ENCODE data around the gene CD55.

The CD55 gene

DNA sequence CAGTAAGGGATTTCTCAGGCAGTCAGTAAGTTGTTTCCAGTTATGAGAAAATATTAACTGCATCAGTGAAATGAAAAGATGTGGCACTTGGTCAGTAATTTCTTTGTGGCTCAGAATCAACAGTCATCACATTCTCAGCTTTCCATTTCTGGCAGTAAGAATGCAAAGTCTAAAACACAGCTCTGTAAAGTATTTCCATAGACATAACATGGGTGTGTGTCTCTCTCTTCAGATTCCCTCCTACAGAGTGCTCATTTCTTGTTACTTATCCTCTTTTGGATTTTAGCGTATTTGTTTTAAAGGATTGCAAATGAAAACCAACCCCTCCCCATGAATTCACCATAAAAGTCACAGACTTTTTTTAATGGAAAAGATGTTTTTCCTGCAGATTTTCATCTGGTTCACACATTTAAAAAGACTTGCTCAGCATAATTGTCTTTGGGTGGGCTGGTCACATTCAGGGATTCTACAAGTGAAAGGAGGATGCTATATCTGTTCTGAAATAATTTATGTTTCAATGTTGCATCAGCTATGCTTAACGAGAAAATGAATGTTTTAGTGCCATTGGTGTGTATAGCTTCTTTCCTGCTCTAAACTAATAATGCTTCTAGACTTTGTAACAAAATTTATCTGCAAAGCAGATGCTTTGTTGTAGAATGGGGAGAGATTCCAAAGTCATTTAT lies 34.6 kb upstream of the CD55 start:
- no peaks in the 10 kb centered on the region for H3K27me3 ChIP-seq (ENCODE audit: low read length)
- H4K20me1 ChIP-seq (ENCODE audit: low read depth, low read length): no peaks in the 10 kb centered on the region
- H3K9ac ChIP-seq (ENCODE audit: low read length): no peak overlapping the region
- H3K4me3 ChIP-seq (ENCODE audit: insufficient read depth, low read length, poor library complexity, severe bottlenecking): no peak overlapping the region
- no peaks in the 10 kb centered on the region for H3K36me3 ChIP-seq (ENCODE audit: low read length)
- no peak overlapping the region for H3K27ac ChIP-seq (ENCODE audit: low read depth, low read length)
- H3K79me2 ChIP-seq (ENCODE audit: insufficient read depth, low read length): no peaks in the 10 kb centered on the region
- H3K9me3 ChIP-seq (ENCODE audit: insufficient read depth, low read length): no peaks in the 10 kb centered on the region
- H2AFZ ChIP-seq (ENCODE audit: low read depth, low read length, severe bottlenecking): no peak overlapping the region
- H3K4me2 ChIP-seq (ENCODE audit: low read depth, low read length, poor library complexity, severe bottlenecking): no peak overlapping the region
- H3F3A ChIP-seq (ENCODE audit: insufficient read depth): no peaks in the 10 kb centered on the region
- TF ChIP-seq, protein P1, sequence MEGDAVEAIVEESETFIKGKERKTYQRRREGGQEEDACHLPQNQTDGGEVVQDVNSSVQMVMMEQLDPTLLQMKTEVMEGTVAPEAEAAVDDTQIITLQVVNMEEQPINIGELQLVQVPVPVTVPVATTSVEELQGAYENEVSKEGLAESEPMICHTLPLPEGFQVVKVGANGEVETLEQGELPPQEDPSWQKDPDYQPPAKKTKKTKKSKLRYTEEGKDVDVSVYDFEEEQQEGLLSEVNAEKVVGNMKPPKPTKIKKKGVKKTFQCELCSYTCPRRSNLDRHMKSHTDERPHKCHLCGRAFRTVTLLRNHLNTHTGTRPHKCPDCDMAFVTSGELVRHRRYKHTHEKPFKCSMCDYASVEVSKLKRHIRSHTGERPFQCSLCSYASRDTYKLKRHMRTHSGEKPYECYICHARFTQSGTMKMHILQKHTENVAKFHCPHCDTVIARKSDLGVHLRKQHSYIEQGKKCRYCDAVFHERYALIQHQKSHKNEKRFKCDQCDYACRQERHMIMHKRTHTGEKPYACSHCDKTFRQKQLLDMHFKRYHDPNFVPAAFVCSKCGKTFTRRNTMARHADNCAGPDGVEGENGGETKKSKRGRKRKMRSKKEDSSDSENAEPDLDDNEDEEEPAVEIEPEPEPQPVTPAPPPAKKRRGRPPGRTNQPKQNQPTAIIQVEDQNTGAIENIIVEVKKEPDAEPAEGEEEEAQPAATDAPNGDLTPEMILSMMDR (IDR thresholded peaks at IDR 0.05; ENCODE audit: insufficient read depth, low read length, poor library complexity, severe bottlenecking): no peak
- no peak for TF ChIP-seq EZH2phosphoT487 (conservative IDR thresholded peaks at IDR 0.05; ENCODE audit: low read length)
- H3K9me2 ChIP-seq (replicated peaks; ENCODE audit: insufficient read depth, low read length): no peaks in the 10 kb centered on the region

DNA sequence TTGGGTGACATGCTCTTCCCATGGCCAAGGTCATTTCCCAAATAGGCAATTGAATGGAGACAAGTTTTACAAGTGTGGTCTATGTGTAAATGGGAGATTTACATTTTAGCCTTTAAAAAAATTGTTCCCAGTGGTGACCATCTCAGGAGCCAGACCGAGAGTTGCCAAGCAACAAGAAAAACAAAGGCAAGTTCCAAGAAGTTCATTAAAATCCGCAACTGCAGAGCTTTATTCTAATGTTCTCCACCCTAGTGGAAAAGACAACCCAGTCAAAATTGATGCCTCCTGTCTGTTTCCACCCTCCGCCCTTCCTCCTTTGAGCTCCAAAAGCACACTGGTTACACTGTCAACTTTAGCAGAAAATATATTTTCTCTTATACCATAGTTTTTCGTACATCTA lies 33.2 kb upstream of the CD55 start:
- Histone ChIP-seq H3K79me2 (ENCODE audit: insufficient read depth, low read length) (no peaks in the 10 kb centered on the region), H3K9me2 (replicated peaks; ENCODE audit: insufficient read depth, low read length) (no peaks in the 10 kb centered on the region), H4K20me1 (ENCODE audit: low read depth, low read length) (no peaks in the 10 kb centered on the region), H2AFZ (ENCODE audit: low read depth, low read length, severe bottlenecking) (no peak overlapping the region), H3K4me2 (ENCODE audit: low read depth, low read length, poor library complexity, severe bottlenecking) (no peak overlapping the region), H3K27me3 (ENCODE audit: low read length) (no peaks in the 10 kb centered on the region), H3K9me3 (ENCODE audit: insufficient read depth, low read length) (no peaks in the 10 kb centered on the region), H3K36me3 (ENCODE audit: low read length) (no peaks in the 10 kb centered on the region), H3K4me3 (ENCODE audit: insufficient read depth, low read length, poor library complexity, severe bottlenecking) (no peak overlapping the region), H3F3A (ENCODE audit: insufficient read depth) (no peaks in the 10 kb centered on the region), H3K9ac (ENCODE audit: low read length) (no peak overlapping the region), H3K27ac (ENCODE audit: low read depth, low read length) (no peak overlapping the region)
- TF ChIP-seq, protein P1 (IDR thresholded peaks at IDR 0.05; ENCODE audit: insufficient read depth, low read length, poor library complexity, severe bottlenecking): no peak
- no peak for TF ChIP-seq EZH2phosphoT487 (conservative IDR thresholded peaks at IDR 0.05; ENCODE audit: low read length)

DNA sequence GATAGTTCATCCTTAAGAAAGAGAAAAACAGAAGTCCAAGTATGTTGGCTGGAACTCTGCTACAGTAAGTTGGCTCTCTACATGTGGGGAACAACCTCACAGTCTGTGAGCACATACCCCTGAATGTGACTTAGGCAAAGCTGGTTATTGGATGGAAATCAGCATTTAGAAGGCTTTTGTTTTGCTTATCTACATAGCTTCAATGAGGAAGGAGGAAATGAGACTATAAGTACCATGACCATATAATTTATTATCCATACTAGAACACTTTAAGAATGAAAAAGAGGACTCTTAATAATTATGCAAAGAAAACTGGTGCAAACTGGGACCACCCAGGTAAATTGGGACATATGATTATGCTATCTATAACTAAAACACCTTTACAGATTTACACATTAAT lies 31.7 kb upstream of the CD55 start:
- no peak overlapping the region for H3K9ac ChIP-seq (ENCODE audit: low read length)
- no peaks in the 10 kb centered on the region for H3K79me2 ChIP-seq (ENCODE audit: insufficient read depth, low read length)
- H3K4me3 ChIP-seq (ENCODE audit: insufficient read depth, low read length, poor library complexity, severe bottlenecking): no peak overlapping the region
- no peaks in the 10 kb centered on the region for H3K9me3 ChIP-seq (ENCODE audit: insufficient read depth, low read length)
- no peaks in the 10 kb centered on the region for H4K20me1 ChIP-seq (ENCODE audit: low read depth, low read length)
- no peaks in the 10 kb centered on the region for H3K9me2 ChIP-seq (replicated peaks; ENCODE audit: insufficient read depth, low read length)
- H3K27me3 ChIP-seq (ENCODE audit: low read length): no peaks in the 10 kb centered on the region
- no peak overlapping the region for H2AFZ ChIP-seq (ENCODE audit: low read depth, low read length, severe bottlenecking)
- H3K27ac ChIP-seq (ENCODE audit: low read depth, low read length): no peak overlapping the region
- H3K36me3 ChIP-seq (ENCODE audit: low read length): no peaks in the 10 kb centered on the region
- no peak overlapping the region for H3K4me2 ChIP-seq (ENCODE audit: low read depth, low read length, poor library complexity, severe bottlenecking)
- no peaks in the 10 kb centered on the region for H3F3A ChIP-seq (ENCODE audit: insufficient read depth)
- TF ChIP-seq, protein P1 (IDR thresholded peaks at IDR 0.05; ENCODE audit: insufficient read depth, low read length, poor library complexity, severe bottlenecking): no peak
- TF ChIP-seq EZH2phosphoT487 (conservative IDR thresholded peaks at IDR 0.05; ENCODE audit: low read length): no peak
